ENCODE results near the gene FOXN1.

FOXN1 gene

GRCh38 chr17:28498652-28499363 lies 7.3 kb upstream of the FOXN1 start:
- DNase-seq = peak in 1 of 10 donors; percentile 28
- intact Hi-C loops (cut with DNase I) = no loop called here

- intact Hi-C loops (cut with DNase I) = no loop called here
- DNase-seq = no peak
These were observed 6.8 kb upstream of the FOXN1 start for GRCh38 chr17:28499364-28499664.

- DNase-seq = peak in 1 of 10 donors; percentile 59
- intact Hi-C loops (cut with DNase I) = no loop called here
These were observed 6.3 kb upstream of the FOXN1 start for GRCh38 chr17:28499684-28500357.

GRCh38 chr17:28500712-28501379 lies 5.3 kb upstream of the FOXN1 start:
- intact Hi-C loops (cut with DNase I) = no loop called here
- DNase-seq = peak in 2 of 10 donors; percentile 30 to 62

GRCh38 chr17:28501421-28502284 lies 4.5 kb upstream of the FOXN1 start:
- intact Hi-C loops (cut with DNase I) = no loop called here
- peak in 1 of 10 donors; percentile 58 for DNase-seq

- DNase-seq = peak in 1 of 10 donors; percentile 39
- intact Hi-C loops (cut with DNase I) = no loop called here
These were observed 2.7 kb upstream of the FOXN1 start for GRCh38 chr17:28503420-28503819.

- intact Hi-C loops (cut with DNase I) = no loop called here
- peak in 2 of 10 donors; percentile 43 to 55 for DNase-seq
These were observed 777 bp downstream of the FOXN1 start for GRCh38 chr17:28506763-28507487.

GRCh38 chr17:28507567-28508203 lies 1.5 kb downstream of the FOXN1 start:
- intact Hi-C loops (cut with DNase I) = no loop called here
- peak in 2 of 10 donors; percentile 53 to 59 for DNase-seq

- DNase-seq = peak in 1 of 10 donors; percentile 14
- intact Hi-C loops (cut with DNase I) = no loop called here
These were observed 2.1 kb downstream of the FOXN1 start for GRCh38 chr17:28508211-28508724.

GRCh38 chr17:28509789-28510188 lies 3.6 kb downstream of the FOXN1 start:
- peak in 2 of 10 donors; percentile 18 to 66 for DNase-seq
- intact Hi-C loops (cut with DNase I) = no loop called here

GRCh38 chr17:28511858-28512461 lies 5.8 kb downstream of the FOXN1 start:
- intact Hi-C loops (cut with DNase I) = no loop called here
- no peak for DNase-seq

GRCh38 chr17:28513476-28513875 lies 7.3 kb downstream of the FOXN1 start:
- peak in 2 of 10 donors; percentile 31 to 41 for DNase-seq
- intact Hi-C loops (cut with DNase I) = no loop called here

- DNase-seq = peak in 2 of 10 donors; percentile 31 to 41
- intact Hi-C loops (cut with DNase I) = no loop called here
These were observed 8.4 kb downstream of the FOXN1 start for GRCh38 chr17:28514561-28515002.

GRCh38 chr17:28515518-28515917 lies 9.4 kb downstream of the FOXN1 start:
- DNase-seq = no peak
- intact Hi-C loops (cut with DNase I) = no loop called here

GRCh38 chr17:28518132-28518531 lies 12.0 kb downstream of the FOXN1 start:
- intact Hi-C loops (cut with DNase I) = no loop called here
- peak in 2 of 10 donors; percentile 11 to 25 for DNase-seq

GRCh38 chr17:28518578-28518977 lies 12.4 kb downstream of the FOXN1 start:
- DNase-seq = peak in 2 of 10 donors; percentile 12 to 38
- intact Hi-C loops (cut with DNase I) = no loop called here

- DNase-seq = peak in 2 of 10 donors; percentile 24 to 25
- intact Hi-C loops (cut with DNase I) = no loop called here
These were observed 13.1 kb downstream of the FOXN1 start for GRCh38 chr17:28519236-28519635.

- DNase-seq = peak in 2 of 10 donors; percentile 35 to 67
- intact Hi-C loops (cut with DNase I) = no loop called here
These were observed 14.5 kb downstream of the FOXN1 start for GRCh38 chr17:28520687-28521086.

Measured in posterior cingulate gyrus (tissue), 11 donors.